K562 (cell line): ENCODE measurements around the gene TFAP2A. TPM values are rescaled to one million over a fixed set of nuclear protein-coding genes. Genes with fewer than 3 reads are reported as not detected.

Source experiments
- ATAC-seq: fragments of 200-7000 bp; cut with Tn5 transposase; 3 replicates; pipeline ENCODE4 v1.9.1; 2020; ENCODE audit warnings: moderate library complexity
- BruUV-seq: library from RNA; stranded (reverse); fragments of 400-500 nt; replicated peaks from 2 replicates; lab custom pipeline; 2021; lab: Mats Ljungman, UMichigan
- CTCF ChIA-PET: fragments of 300-600 bp; formaldehyde crosslinking; extraction: SDS; loops from one replicate; lab custom pipeline; 2021; ENCODE audit warnings: low intra/inter-chr PET ratio; lab: Yijun Ruan, JAX
- POLR2A ChIA-PET: fragments of 300-600, 350-650 bp; sonication (Branson Sonifier 250); formaldehyde crosslinking; extraction: SDS; loops from one replicate; lab custom pipeline; 2021; ENCODE audit warnings: antibody characterized with exemption, inconsistent platforms; lab: Yijun Ruan, JAX
- DNase-seq, 4 experiments: peaks; one replicate each; pipeline versions ENCODE4 v3.0.0 to v3.0.0-alpha.2; 2011 to 2018; ENCODE audit warnings: low spot score in 3 of 4, mixed read lengths in 3 of 4; ENCODE audit errors: extremely low read depth in 1 of 4
- FAIRE-seq: peaks from 2 replicates; lab custom pipeline; 2011; peaks lifted over from hg19 to GRCh38; lab: Jason Lieb, UNC
- H2AFZ ChIP-seq: 2 replicates; pipeline ENCODE4 v1.6.0; 2011; ENCODE audit warnings: low read depth, low read length, control low read depth, inconsistent platforms
- H3K27ac ChIP-seq: fragments of 200-600 bp; 3 replicates; pipeline ENCODE4 v1.8.0; 2011; ENCODE audit warnings: low read depth, mild to moderate bottlenecking, control low read depth, inconsistent platforms, low read length, moderate library complexity, mixed read lengths; ENCODE audit errors: extremely low read depth
- H3K27me3 ChIP-seq, 2 experiments: fragments of 300-600 bp in 1 of 2; 2 replicates in 1 of 2; 3 replicates in 1 of 2; pipeline versions ENCODE4 v1.6.0 to v1.8.0; 2011; ENCODE audit warnings: inconsistent platforms in 2 of 2, low read length in 2 of 2, mild to moderate bottlenecking in 1 of 2, mixed read lengths in 1 of 2, moderate library complexity in 1 of 2; ENCODE audit not compliant: control insufficient read depth in 2 of 2, insufficient read depth in 2 of 2
- H3K36me3 ChIP-seq: fragments of 300-600 bp; 3 replicates; pipeline ENCODE4 v1.8.0; 2011; ENCODE audit warnings: mild to moderate bottlenecking, low read length, inconsistent platforms; ENCODE audit not compliant: control insufficient read depth, insufficient read depth
- H3K4me1 ChIP-seq, 2 experiments: fragments of 200-600 bp in 1 of 2; replicated peaks in 1 of 2; 2 replicates in 1 of 2; 3 replicates in 1 of 2; pipeline versions ENCODE4 v1.5.1 to v1.8.0; 2011; ENCODE audit warnings: inconsistent platforms in 2 of 2, low read length in 2 of 2, mild to moderate bottlenecking in 1 of 2, mixed read lengths in 1 of 2, moderate library complexity in 1 of 2; ENCODE audit not compliant: control insufficient read depth in 2 of 2, insufficient read depth in 2 of 2
- H3K4me2 ChIP-seq: 2 replicates; pipeline ENCODE4 v1.6.1; 2011; ENCODE audit warnings: low read length, control low read depth, inconsistent platforms, mixed read lengths; ENCODE audit not compliant: insufficient read depth
- H3K4me3 ChIP-seq: fragments of 200-600 bp; sonication (generic), shearing (Covaris generic); 2 replicates; pipeline ENCODE4 v1.5.1; 2016; ENCODE audit warnings: control low read depth, inconsistent platforms
- H3K79me2 ChIP-seq: fragments of 200-600 bp; 3 replicates; pipeline ENCODE4 v1.8.0; 2011; ENCODE audit warnings: low read length, inconsistent platforms; ENCODE audit not compliant: control insufficient read depth, insufficient read depth
- H3K9ac ChIP-seq, 2 experiments: 2 replicates each; pipeline versions ENCODE4 v1.6.0 to v1.6.1; 2011; ENCODE audit warnings: low read depth in 2 of 2, low read length in 2 of 2, control low read depth in 1 of 2, inconsistent platforms in 1 of 2, mild to moderate bottlenecking in 1 of 2, mixed read lengths in 1 of 2; ENCODE audit not compliant: insufficient read depth in 1 of 2
- H3K9me1 ChIP-seq: one replicate; pipeline ENCODE4 v1.6.0; 2011; ENCODE audit warnings: inconsistent platforms, mild to moderate bottlenecking, low read length, moderate library complexity; ENCODE audit not compliant: control insufficient read depth, insufficient read depth
- H3K9me3 ChIP-seq: replicated peaks from 2 replicates; pipeline ENCODE4 v1.5.1; 2011; ENCODE audit warnings: low read depth, low read length, inconsistent platforms; ENCODE audit not compliant: control insufficient read depth, insufficient read depth
- H4K20me1 ChIP-seq: replicated peaks from 2 replicates; pipeline ENCODE4 v1.6.1; 2011; ENCODE audit warnings: low read length, inconsistent platforms, mixed read lengths; ENCODE audit not compliant: control insufficient read depth, insufficient read depth
- ARID1B ChIP-seq: fragments of 450-650 bp; IDR thresholded peaks from 2 replicates; pipeline ENCODE4 v1.6.1; 2016; ENCODE audit warnings: antibody characterized with exemption, mild to moderate bottlenecking, inconsistent platforms
- MGA ChIP-seq: fragments of 450-650 bp; IDR thresholded peaks from 2 replicates; pipeline ENCODE4 v1.6.1; 2016; ENCODE audit warnings: mild to moderate bottlenecking, moderate library complexity
- NFATC3 ChIP-seq: fragments of 450-650 bp; IDR thresholded peaks from 2 replicates; pipeline ENCODE4 v1.6.1; 2017; ENCODE audit warnings: mild to moderate bottlenecking
- WGBS: fragments of 100-300 bp; shearing (Covaris generic); methylation state at CpG from one replicate; pipeline ENCODE4 v1.1.6; 2016; ENCODE audit warnings: low coverage, mixed read lengths; ENCODE audit not compliant: insufficient coverage; ENCODE audit errors: missing lambda C conversion rate; 5-methylcytosine and 5-hydroxymethylcytosine counted together
- in situ Hi-C: fragments of 300-500 bp; cut with MboI; formaldehyde crosslinking; loops from 4 replicates; pipeline ENCODE4 v1.15.0; 2018; ENCODE audit warnings: inconsistent platforms, mixed read lengths
- intact Hi-C: fragments of 100-400 bp; cut with micrococcal nuclease; formaldehyde crosslinking; loops from 2 replicates; pipeline ENCODE4 v1.14.2; 2022
- polyA plus RNA-seq, 8 experiments: library from polyadenylated mRNA; depleted of rRNA in 4 of 8; stranded (reverse) in 5 of 8; unstranded in 3 of 8; fragments of >200 nt; fragmentation: Nextera tagmentation in 2 of 8; fragmentation: Illumina TruSeq in 1 of 8; extraction: Ambion mirVana in 2 of 8; extraction: Trizol in 1 of 8; gene quantifications; 2 replicates each; pipeline versions ENCODE4 v1.2.1 to v1.2.3, GENCODE V29; 2011 to 2014; ENCODE audit warnings: inconsistent platforms in 1 of 8, missing spikeins in 1 of 8
- total RNA-seq, 7 experiments: library from RNA; depleted of rRNA in 6 of 7; stranded (reverse); fragments of >200 nt in 6 of 7; fragmentation: Illumina TruSeq in 2 of 7; extraction: Trizol in 2 of 7; gene quantifications; 2 replicates each; pipeline versions ENCODE4 v1.2.1 to v1.2.3, GENCODE V29; 2011 to 2021; ENCODE audit warnings: low replicate concordance in 1 of 7

The TFAP2A gene
- total and polyA plus RNA-seq, 9 of the 15 experiments (the other 6 are each of a cell fraction or from before 2014, with no cell fraction given) = 0.14 to 0.53 (median 0.19) TPM; not detected in 1

DNA sequence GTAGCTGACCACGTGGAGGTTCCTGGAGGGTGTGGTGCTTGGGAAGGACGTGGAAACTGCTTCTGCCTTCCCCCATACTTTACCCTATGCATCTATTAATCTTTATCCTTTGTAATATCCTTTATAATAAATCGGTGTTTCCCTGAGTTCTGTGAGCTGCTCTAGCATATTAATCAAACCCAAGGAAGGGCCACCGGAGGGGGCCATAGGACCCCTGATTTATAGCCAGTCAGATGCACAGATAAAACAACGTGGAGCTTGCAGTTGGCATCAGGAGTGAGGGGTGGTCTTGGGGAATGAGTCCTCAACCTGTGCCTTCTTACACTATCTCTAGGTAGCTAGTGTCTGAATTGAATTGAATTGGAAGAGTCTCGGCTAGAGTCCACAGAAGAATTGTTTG lies 36.5 kb upstream of the TFAP2A start (continued):
- no peak for TF ChIP-seq NFATC3

GRCh38 chr6:10449751-10450150 lies 34.9 kb upstream of the TFAP2A start:
- Histone ChIP-seq H3K9me1 (no peaks in the 10 kb centered on the region), H3K79me2 (no peaks in the 10 kb centered on the region), H3K27me3 (peaks cover 5 to 27% of the 10 kb centered on the region in 2 experiments), H3K4me2 (no peak overlapping the region), H2AFZ (no peak overlapping the region; the same call in 1 of the 2 replicates), H4K20me1 (no peaks in the 10 kb centered on the region), H3K36me3 (no peaks in the 10 kb centered on the region), H3K4me1 (no peaks in the 10 kb centered on the region; a peak in 1 of 5 replicates), H3K4me3 (no peak overlapping the region), H3K9me3 (no peaks in the 10 kb centered on the region), H3K27ac (no peak overlapping the region), H3K9ac (no peak overlapping the region)
- no TSS peak for BruUV-seq
- DNase-seq (peak in 1 of 4 experiments; percentile 52), ATAC-seq (peak; percentile 64; the same call in 2 of the 3 replicates), FAIRE-seq (no peak)
- intact Hi-C loops = no loop called here
- whole genome bisulfite sequencing = 3% methylated on average over 5 of the region's 5 CpGs
- in situ Hi-C loops = loop anchor here (25.0 kb wide), 1 partner anchor 2012 kb away; the partner anchor contains the start of gene SLC35B3
- ChIA-PET CTCF (no interaction called here), POLR2A (no interaction called here)
- TF ChIP-seq ARID1B (peak; percentile 47), MGA (0 out of 2 replicates have a peak, but pooled peaks have one; percentile 15)
